Stromal cell of bone marrow (primary cell): ENCODE data around the gene ALKBH6.
"Not testable (repeated sequence)": the region's sequence is repeated elsewhere in the genome, so short reads cannot be mapped to it uniquely, and the experiment has no call there.

Source experiments
- DNase-seq: peaks from one replicate; pipeline ENCODE4 v3.0.0-alpha.2; 2012; ENCODE audit warnings: low read depth

The ALKBH6 gene

GRCh38 chr19:35992907-35993765 is 20.9 kb downstream of the ALKBH6 start:
- DNase-seq = no peak

- peak; percentile 21 for DNase-seq
Measured at GRCh38 chr19:35991731-35992450, 22.1 kb downstream of the ALKBH6 start.

DNA sequence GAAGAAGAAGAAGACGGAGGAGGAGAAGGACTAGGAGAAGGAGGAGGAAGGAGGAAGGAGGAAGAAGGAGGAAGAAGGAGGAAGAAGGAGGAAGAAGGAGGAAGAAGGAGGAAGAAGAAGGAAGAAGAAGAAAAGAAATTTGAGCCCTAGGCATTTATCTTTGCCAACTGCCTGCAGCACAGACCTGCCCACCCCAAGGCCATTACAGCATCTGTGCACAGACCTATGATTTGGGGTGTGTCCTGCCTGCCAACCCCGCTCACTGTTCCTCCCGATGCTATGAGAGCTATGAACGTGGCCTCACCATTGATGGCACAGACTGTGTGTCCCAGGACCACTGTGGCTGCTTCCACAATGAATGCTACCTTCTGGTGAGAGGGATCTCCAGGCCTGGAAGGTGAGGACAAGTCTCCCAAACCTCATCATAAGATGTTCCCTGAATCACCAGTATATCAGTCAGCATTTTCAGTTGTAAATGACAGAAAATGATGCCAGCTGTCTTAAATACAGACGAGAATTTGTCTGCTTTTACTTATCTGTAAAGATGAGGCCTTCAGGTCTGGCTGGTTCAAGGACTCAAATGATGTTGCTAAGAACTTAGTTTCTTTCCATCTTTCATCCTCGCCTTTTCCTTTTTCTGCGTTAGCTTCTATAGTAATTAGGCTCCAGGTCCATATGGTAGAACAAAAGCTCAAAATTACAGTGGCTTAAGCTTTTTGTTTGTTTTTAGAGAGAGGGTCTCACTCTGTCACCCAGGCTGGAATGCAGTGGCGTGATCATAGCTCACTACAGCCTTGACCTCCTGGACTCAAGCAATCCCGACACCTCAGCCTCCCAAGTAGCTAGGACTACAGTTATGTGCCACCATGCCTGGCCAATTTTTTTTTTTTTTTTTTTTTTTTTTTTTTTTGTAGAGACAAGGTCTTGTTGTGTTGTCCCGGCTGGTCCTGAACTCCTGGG is 23.0 kb downstream of the ALKBH6 start:
- DNase-seq = no peak

- no peak for DNase-seq
Measured at GRCh38 chr19:35990156-35990555, 23.9 kb downstream of the ALKBH6 start.

DNA sequence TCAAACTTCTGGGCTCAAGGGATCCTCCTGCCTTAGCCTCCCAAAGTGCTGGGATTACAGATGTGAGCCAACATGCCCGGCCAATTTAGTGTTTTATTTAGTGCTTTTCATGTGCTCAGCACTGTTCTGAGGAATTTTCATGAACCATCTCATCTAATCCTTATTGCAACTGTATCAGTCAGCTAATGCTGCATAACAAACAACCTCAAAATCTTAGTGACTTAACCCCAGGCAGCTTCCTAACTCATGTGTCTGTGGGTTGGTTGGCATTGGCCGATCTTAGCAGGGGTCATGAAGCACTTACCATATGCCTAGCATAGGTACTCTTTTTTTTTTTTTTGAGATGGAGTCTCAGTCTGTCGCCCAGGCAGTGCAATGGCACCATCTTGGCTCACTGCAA is 25.2 kb downstream of the ALKBH6 start:
- no peak for DNase-seq

DNA sequence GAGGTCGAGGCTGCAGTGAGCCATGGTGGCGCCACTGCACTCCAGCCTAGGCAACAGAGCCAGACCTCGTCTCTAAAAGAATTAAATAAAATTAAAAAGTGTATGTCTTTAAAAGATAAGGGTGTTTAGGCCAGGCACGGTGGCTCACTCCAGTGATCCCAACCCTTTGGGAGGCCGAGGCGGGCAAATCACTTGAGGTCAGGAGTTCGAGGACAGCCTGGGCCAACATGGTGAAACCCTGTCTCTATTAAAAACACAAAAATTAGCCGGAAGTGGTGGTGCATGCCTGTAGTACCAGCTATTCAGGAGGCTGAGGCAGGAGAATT is 26.5 kb downstream of the ALKBH6 start:
- no peak for DNase-seq

- DNase-seq = no peak
Measured at GRCh38 chr19:35986664-35987570, 27.1 kb downstream of the ALKBH6 start.

GRCh38 chr19:35986111-35986510 is 27.9 kb downstream of the ALKBH6 start:
- DNase-seq = no peak

GRCh38 chr19:35983177-35983576 is 30.8 kb downstream of the ALKBH6 start:
- DNase-seq = no peak

DNA sequence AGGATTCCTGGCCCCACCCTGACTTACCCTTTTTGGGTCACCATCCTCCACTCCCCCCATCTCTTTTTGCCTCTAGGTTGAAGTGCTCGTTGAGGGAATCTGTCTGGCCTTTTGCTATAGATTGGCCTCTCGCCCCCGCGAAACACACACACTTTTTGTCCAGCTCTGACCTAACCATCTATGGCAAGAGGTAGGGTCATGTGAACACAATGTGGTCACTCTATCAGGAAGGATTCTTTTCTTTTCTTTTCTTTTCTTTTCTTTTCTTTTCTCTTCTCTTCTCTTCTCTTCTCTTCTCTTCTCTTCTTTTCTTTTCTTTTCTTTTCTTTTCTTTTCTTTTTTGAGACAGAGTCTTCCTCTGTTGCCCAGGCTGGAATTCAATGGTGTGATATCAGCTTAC is 33.0 kb downstream of the ALKBH6 start:
- not testable (repeated sequence) for DNase-seq

- no peak for DNase-seq
Measured at GRCh38 chr19:35978832-35979365, 35.1 kb downstream of the ALKBH6 start.

DNA sequence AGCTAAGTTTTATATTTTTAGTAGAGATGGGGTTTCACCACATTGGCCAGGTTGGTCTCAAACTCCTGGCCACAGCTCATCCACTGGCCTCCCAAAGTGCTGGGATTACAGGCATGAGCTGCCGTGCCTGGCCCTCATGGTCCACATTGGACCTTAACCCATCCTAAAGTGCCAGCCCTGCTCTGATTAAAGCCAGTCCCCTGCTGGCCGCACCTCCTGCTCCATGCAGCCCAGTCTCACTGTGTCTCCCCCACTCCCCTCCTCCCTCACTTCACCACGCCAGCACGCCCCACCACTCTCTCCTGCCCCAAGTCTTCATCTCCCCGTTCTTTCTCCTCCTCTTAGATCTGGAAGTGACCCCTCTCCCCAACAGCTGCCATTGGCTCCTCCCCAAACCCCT is 35.7 kb downstream of the ALKBH6 start:
- DNase-seq = no peak

DNA sequence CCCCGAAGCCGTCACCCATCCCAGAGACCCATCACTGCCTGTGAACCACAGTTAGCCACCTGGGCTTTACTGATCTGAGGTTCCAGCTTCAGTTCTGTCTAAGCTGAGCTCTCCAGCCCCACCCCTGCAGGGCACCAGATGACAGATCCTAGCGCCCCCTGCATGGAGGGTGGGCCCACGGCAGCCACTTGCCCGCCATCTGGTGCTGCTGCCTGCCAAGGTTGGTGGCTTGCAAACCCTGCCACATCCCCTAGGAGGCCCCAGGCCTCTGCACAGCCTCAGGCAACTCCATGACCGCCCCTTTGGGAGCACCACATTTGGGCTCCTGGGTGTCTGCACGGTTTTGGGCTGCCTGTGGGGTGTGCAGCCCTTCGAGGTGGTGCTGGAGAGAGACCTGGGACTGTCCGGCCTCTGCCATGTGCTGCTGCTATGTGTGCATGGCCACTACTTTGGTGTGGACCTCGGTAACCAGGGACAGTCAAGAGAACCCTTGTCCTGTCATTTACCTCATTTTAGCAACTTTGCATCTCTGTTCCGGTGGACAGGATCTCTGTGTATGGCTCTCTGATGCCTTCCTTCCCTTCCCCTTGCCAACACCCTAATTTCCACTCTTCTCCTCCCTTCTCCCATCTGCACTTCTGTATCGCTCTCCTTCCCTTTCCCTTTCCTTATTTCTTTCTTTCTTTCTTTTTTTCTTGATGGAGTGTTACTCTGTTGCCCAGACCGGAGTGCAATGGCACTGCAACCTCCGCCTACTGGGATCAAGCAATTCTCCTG is 36.4 kb downstream of the ALKBH6 start:
- DNase-seq = no peak

GRCh38 chr19:35975608-35976214 is 38.3 kb downstream of the ALKBH6 start:
- no peak for DNase-seq

GRCh38 chr19:35973487-35973886 is 40.5 kb downstream of the ALKBH6 start:
- no peak for DNase-seq

DNA sequence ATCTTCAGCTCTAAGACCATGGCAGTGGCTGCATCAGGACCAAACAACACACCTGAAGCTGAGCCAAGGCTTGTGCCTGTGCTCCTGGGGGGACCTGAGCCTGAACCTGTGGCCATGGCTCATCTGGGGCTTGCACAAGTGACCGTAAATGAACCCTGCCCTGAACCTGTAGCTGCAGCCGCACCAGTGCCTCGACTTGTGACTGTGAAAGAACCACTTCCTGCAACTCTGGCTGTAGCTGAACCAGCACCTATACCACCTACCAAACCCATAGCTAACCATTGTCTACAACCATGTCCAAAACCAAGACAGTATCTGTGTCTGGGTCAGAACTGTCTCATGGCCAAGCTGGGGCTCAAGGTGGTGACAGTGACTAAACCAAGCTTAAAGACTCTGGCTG is 47.2 kb downstream of the ALKBH6 start:
- no peak for DNase-seq

DNA sequence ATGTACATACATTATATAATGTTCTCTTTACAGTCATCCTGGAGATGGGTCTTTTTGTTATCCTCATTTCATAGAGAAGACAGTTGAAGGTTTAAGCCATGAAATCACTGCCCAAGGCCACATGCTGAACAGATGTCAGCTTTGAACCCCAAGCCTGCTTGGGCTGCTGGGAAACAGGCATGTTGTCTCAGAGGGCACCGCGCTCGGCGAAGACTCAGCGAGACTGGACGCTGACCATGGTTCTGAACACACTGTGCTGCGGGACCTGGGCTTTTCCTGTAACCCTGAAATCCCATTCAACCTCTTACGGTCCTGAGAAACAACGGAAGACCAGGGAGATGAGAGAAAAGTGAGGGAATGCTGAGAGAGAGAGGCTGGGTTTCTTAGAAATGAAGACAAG is 50.5 kb downstream of the ALKBH6 start:
- peak; percentile 29 for DNase-seq

DNA sequence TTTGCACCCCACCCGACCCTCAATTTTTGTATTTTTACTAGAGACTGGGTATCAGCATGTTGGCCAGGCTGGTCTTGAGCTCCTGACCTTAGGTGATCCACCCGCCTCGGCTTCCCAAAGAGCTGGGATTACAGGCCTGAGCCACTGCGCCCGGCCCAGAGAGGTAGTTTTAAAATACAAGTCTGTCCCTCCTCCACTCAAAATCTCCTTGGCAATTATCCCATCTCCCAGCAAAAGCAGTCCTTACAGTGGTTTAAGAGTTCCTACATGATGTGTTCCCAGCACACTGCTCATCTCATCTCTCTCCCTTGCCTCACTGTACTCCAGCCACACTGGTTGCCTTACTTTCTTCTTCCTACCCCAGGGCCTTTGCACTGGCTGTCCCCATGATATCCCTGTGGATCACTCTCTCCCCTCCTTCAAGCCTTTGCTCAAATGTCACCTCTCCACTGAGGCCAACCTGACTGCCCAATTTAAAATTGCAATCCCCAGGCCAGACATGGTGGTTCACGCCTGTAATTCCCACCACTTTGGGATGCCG is 53.5 kb downstream of the ALKBH6 start:
- no peak for DNase-seq

DNA sequence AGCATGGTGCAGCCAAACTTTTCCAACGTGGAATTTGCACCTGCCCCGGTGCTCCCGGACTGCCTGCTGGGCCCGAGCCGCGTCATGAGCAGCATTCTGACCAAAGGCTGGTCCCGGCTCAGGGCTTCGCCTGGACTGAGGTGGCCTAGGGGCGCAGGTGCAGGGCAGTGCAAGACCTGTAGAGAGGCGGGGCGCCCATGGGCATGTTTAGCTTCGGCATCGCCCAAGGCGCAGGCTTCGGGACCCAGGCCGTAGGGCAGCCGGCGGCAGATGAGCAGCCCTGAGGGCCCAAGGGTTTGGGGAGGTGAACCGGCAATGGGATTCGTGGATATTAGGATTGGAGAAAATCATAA is 54.1 kb downstream of the ALKBH6 start:
- DNase-seq = no peak
